SK-N-SH (cell line): Measurements from ENCODE around the gene FOXP1.

Source experiments
- CHD2 ChIP-seq: fragments of 150-350 bp; IDR thresholded peaks from 2 replicates; pipeline ENCODE4 v1.6.1; 2018; ENCODE audit warnings: low read length; ENCODE audit not compliant: partially characterized antibody
- CTCF ChIP-seq: fragments of 200-600 bp; sonication (generic); IDR thresholded peaks from 2 replicates; pipeline ENCODE4 v1.6.1; 2017; ENCODE audit warnings: antibody characterized with exemption, mild to moderate bottlenecking, moderate library complexity
- ELF1 ChIP-seq: IDR thresholded peaks from 2 replicates; pipeline ENCODE4 v1.4.0; 2012
- EZH2phosphoT487 ChIP-seq: fragments of 200-600 bp; sonication (generic); IDR thresholded peaks from 2 replicates; pipeline ENCODE4 v1.6.1; 2017; ENCODE audit warnings: low read depth, mixed run types, mild to moderate bottlenecking, antibody characterized with exemption, moderate library complexity, borderline replicate concordance
- MAX ChIP-seq: IDR thresholded peaks from 2 replicates; pipeline ENCODE4 v1.4.0; 2012; ENCODE audit warnings: low read depth
- NRF1 ChIP-seq: IDR thresholded peaks from 2 replicates; pipeline ENCODE4 v1.6.1; 2012; ENCODE audit warnings: low read depth, mild to moderate bottlenecking, low read length
- REST ChIP-seq: IDR thresholded peaks from 2 replicates; pipeline ENCODE4 v1.6.1; 2012; ENCODE audit warnings: mild to moderate bottlenecking, low read depth, low read length, moderate library complexity
- SIN3A ChIP-seq: IDR thresholded peaks from 2 replicates; pipeline ENCODE4 v1.6.1; 2012; ENCODE audit warnings: low read depth, mild to moderate bottlenecking, low read length, moderate library complexity, borderline replicate concordance
- TAF1 ChIP-seq: IDR thresholded peaks from 2 replicates; pipeline ENCODE4 v1.6.1; 2012; ENCODE audit warnings: low read depth, mild to moderate bottlenecking, low read length, moderate library complexity, borderline replicate concordance
- ZBTB33 ChIP-seq: IDR thresholded peaks from 2 replicates; pipeline ENCODE4 v1.4.0; 2012; ENCODE audit warnings: low read depth, borderline replicate concordance

- TF ChIP-seq CTCF (no peak), TAF1 (no peak), NRF1 (no peak), CHD2 (no peak), ELF1 (no peak), MAX (no peak), REST (no peak), SIN3A (no peak), ZBTB33 (no peak), EZH2phosphoT487 (no peak)
These were observed 336.1 kb downstream of the FOXP1 start for GRCh38 chr3:71247221-71247957.
